GM12878 (cell line): ENCODE data around the gene CCT4.

Experiments used
- IKZF1 ChIP-seq: fragments of 450-650 bp; conservative IDR thresholded peaks from 2 replicates; pipeline ENCODE4 v1.6.1; 2017; ENCODE audit warnings: antibody characterized with exemption, mild to moderate bottlenecking
- ZNF274 ChIP-seq: IDR thresholded peaks from one replicate; pipeline ENCODE4 v1.8.0; 2011; ENCODE audit not compliant: insufficient read length, insufficient read depth
- TF ChIP-seq, protein P1 (sequence below): IDR thresholded peaks from 2 replicates; pipeline ENCODE4 v1.6.1; 2011; ENCODE audit warnings: low read depth, low read length, improper control_type of control experiment, borderline replicate concordance

DNA sequence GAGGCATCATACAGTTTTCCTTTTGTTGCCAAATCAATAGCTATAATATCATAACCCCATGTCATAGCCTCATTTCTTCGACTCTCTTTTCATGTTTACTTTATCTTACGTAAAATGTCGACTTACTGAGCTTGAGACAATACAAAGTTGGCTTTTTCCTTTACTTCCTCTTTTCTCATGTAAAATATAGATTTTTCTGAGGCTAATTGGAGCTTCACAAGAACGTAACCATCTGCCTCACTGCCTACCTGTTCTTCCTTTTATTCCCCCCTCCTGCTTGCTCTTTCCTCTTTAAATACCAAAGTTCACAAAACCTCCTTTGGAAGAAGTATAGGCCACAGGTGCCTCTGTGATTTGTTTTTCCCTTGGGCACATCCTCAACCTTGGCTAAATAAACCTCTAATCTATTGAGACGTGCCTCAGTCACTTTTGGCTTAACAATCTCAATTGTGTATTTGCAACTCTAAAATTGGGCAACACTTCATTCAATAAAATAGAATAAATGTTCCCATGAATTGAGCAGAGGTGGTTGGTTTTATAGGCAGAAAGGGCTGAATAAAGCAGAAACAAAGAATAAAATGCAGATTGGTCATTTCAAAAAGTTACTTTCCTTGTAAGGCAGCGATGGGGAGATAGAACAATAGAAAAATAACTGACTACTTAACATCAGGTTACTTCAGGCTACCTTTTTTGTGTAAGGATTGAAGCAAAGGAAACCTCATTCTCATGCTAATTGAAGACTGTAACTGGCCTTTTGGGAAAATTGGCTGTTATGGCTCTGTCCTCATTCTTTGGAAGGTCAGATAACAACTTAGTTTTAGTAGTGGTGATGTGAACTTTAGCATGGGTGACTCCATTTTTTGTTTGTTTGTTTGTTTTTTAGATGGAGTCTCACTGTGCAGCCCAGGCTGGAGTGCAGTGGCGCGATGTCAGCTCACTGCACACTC lies 38.3 kb upstream of the CCT4 start:
- no peak for TF ChIP-seq IKZF1
- TF ChIP-seq, protein P1, sequence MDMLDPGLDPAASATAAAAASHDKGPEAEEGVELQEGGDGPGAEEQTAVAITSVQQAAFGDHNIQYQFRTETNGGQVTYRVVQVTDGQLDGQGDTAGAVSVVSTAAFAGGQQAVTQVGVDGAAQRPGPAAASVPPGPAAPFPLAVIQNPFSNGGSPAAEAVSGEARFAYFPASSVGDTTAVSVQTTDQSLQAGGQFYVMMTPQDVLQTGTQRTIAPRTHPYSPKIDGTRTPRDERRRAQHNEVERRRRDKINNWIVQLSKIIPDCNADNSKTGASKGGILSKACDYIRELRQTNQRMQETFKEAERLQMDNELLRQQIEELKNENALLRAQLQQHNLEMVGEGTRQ: no peak
- TF ChIP-seq ZNF274: no peak
